ENCODE data around the gene PCSK1. TPM values are rescaled to one million over a fixed set of nuclear protein-coding genes. Genes with fewer than 3 reads are reported as not detected.

PCSK1 gene
- total and polyA plus RNA-seq, 2 of the 8 experiments (the other 6 are each of a cell fraction or from before 2014, with no cell fraction given), result 1.3 to 3.2 TPM

DNA sequence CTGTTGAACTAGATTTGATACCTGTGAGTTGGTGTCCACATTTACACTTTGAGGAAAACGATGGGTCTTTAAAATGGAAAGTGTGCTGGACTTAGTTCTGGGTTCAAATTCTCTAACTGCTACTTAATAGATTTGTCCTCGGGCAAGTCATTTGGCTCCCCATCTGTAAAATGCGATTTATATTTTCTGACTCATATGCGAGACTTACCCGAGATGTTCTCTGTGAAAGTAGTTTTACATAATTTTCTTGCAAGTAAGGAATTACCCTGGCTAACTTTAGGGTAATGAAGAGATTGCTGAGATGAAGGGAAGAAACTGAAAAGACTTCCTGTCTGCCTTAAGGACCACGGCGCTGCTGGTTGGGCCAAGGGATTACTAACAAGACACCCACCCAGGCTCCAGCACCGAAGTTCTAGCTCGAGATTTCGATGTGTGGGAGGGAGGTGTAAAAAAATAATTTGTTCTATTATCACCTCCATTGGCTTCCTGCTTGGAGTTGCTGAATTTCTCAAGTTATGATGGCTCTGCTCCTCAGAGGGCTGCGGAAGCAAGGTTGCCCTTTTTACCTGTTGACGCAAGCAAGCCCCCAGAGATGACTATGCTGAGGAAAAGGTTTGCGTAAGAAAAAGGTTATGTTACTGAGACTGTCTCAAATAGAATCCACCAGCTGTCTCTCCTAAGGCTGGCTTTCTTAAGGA, 24.1 kb downstream of the PCSK1 start:
- no peaks in the 10 kb centered on the region for H3K27me3 ChIP-seq (replicated peaks in 1 of 4; ENCODE audit: control insufficient read depth in 3 of 4, extremely low read depth in 1 of 4, insufficient read depth in 3 of 4, low read length in 3 of 4)
- H3K56ac ChIP-seq (replicated peaks; ENCODE audit: insufficient read length, low read depth, low read length), result no peak overlapping the region
- no peak overlapping the region for H2BK15ac ChIP-seq (ENCODE audit: low read length)
- H3K23me2 ChIP-seq (ENCODE audit: low read depth, low read length), result no peaks in the 10 kb centered on the region
- ChIA-PET CTCF (ENCODE audit: partially characterized antibody) (interaction anchor here (1.3 kb wide), 1 partner anchor 39 kb away, joined by 3 read pairs; no protein-coding TSS in a partner anchor), POLR2A (ENCODE audit: partially characterized antibody) (no interaction called here)
- no peaks in the 10 kb centered on the region for H4K20me1 ChIP-seq (replicated peaks in 1 of 2; ENCODE audit: control insufficient read depth in 1 of 2, insufficient read depth in 2 of 2, low read length in 2 of 2)
- H2BK20ac ChIP-seq (ENCODE audit: low read length), result no peak overlapping the region
- H3K9ac ChIP-seq (replicated peaks in 1 of 4; ENCODE audit: extremely low read depth in 1 of 4, low read depth in 3 of 4, low read length in 3 of 4), result no peak overlapping the region
- H2BK120ac ChIP-seq (replicated peaks; ENCODE audit: low read depth, low read length), result no peak overlapping the region
- 92% methylated on average over 13 of the region's 13 CpGs; no CpG with 5 or more reads in 1 of the 2 experiments for WGBS, 2 experiments (ENCODE audit: extremely low coverage in 1 of 2, insufficient coverage in 1 of 2, insufficient read length in 1 of 2, insufficient replicate concordance in 2 of 2, low coverage in 1 of 2, low lambda C conversion rate in 2 of 2, missing lambda C conversion rate in 1 of 2)
- H3K36me3 ChIP-seq (ENCODE audit: control insufficient read depth in 2 of 4, insufficient read depth in 4 of 4, low read length in 3 of 4), result no peaks in the 10 kb centered on the region
- H3K9me3 ChIP-seq (ENCODE audit: insufficient read depth in 2 of 2, low read depth in 1 of 2, low read length in 1 of 2), result no peaks in the 10 kb centered on the region
- no peak overlapping the region for H3K18ac ChIP-seq (ENCODE audit: extremely low read depth, low read length)
- no peak overlapping the region for H2BK12ac ChIP-seq (ENCODE audit: low read depth, low read length)
- H2BK5ac ChIP-seq (ENCODE audit: low read depth, low read length), result no peak overlapping the region
- no peak overlapping the region for H2AK5ac ChIP-seq (ENCODE audit: low read depth, low read length)
- no peaks in the 10 kb centered on the region for H3K79me1 ChIP-seq (ENCODE audit: low read depth, low read length)
- no peak overlapping the region for H2AFZ ChIP-seq (ENCODE audit: low read length)
- H4K5ac ChIP-seq (ENCODE audit: insufficient read length, low read depth, low read length), result no peak overlapping the region
- no peak for FAIRE-seq
- no peak overlapping the region for H3K4me2 ChIP-seq (ENCODE audit: insufficient read depth in 1 of 2, low read depth in 2 of 2, low read length in 2 of 2)
- H3K4me3 ChIP-seq (ENCODE audit: extremely low read depth in 1 of 4, insufficient read depth in 2 of 4, low read depth in 3 of 4, low read length in 4 of 4), result no peak overlapping the region
- no peak overlapping the region for H3K27ac ChIP-seq (ENCODE audit: low read depth, low read length)
- H3K79me2 ChIP-seq (ENCODE audit: control insufficient read depth in 1 of 2, insufficient read depth in 2 of 2, low read length in 2 of 2), result no peaks in the 10 kb centered on the region
- H3K4ac ChIP-seq (replicated peaks; ENCODE audit: insufficient read length, low read depth, low read length), result no peak overlapping the region
- no peak overlapping the region for H4K8ac ChIP-seq (ENCODE audit: extremely low read depth, insufficient read depth, low read length)
- no peaks in the 10 kb centered on the region for H3K4me1 ChIP-seq (replicated peaks in 1 of 4; ENCODE audit: control insufficient read depth in 3 of 4, insufficient read depth in 4 of 4, low read length in 3 of 4)
- no peak overlapping the region for H3K14ac ChIP-seq (ENCODE audit: insufficient read length)
- DNase-seq (ENCODE audit: low read depth in 1 of 2, low spot score in 2 of 2), result no peak
- H3K23ac ChIP-seq (ENCODE audit: insufficient read length), result no peak overlapping the region
- no peak overlapping the region for H4K91ac ChIP-seq (replicated peaks; ENCODE audit: insufficient read length, low read length)
- TF ChIP-seq CEBPB (IDR thresholded peaks at IDR 0.05; ENCODE audit: low read depth, low read length), result no peak
- TF ChIP-seq BRCA1 (IDR thresholded peaks at IDR 0.05; ENCODE audit: low read depth, low read length), result no peak
- TF ChIP-seq CTBP2 (IDR thresholded peaks at IDR 0.05; ENCODE audit: borderline replicate concordance, insufficient read depth, insufficient read length, low read length), result no peak
- TF ChIP-seq KDM4A (IDR thresholded peaks at IDR 0.05; ENCODE audit: low read depth, low read length, severe bottlenecking), result no peak
- TF ChIP-seq RBBP5 (IDR thresholded peaks at IDR 0.05; ENCODE audit: borderline replicate concordance, low read depth, low read length), result no peak
- TF ChIP-seq GABPA (IDR thresholded peaks at IDR 0.05; ENCODE audit: borderline replicate concordance, insufficient read depth, low read length), result no peak
- TF ChIP-seq GTF2F1 (IDR thresholded peaks at IDR 0.05; ENCODE audit: borderline replicate concordance, low read depth, low read length), result no peak
- TF ChIP-seq, protein P1, sequence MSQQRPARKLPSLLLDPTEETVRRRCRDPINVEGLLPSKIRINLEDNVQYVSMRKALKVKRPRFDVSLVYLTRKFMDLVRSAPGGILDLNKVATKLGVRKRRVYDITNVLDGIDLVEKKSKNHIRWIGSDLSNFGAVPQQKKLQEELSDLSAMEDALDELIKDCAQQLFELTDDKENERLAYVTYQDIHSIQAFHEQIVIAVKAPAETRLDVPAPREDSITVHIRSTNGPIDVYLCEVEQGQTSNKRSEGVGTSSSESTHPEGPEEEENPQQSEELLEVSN (IDR thresholded peaks at IDR 0.05), result no peak
- TF ChIP-seq SIN3A (conservative IDR thresholded peaks at IDR 0.05 in 1 of 2, IDR thresholded peaks at IDR 0.05 in 1 of 2; ENCODE audit: low read depth in 1 of 2, low read length in 2 of 2), result no peak
- TF ChIP-seq RXRA (IDR thresholded peaks at IDR 0.05; ENCODE audit: insufficient read depth, low read depth, low read length), result no peak
- TF ChIP-seq TAF7 (optimal IDR thresholded peaks at IDR 0.05; ENCODE audit: borderline replicate concordance, low read depth, low read length), result no peak
- TF ChIP-seq PHF8 (conservative IDR thresholded peaks at IDR 0.05; ENCODE audit: low read depth, low read length), result no peak

All from H1 (cell line).